CD4-positive, alpha-beta T cell treated with Interleukin-17A for 1 hour (primary cell): Measurements from ENCODE around the gene SVEP1.

Experiments used
- DNase-seq: peaks from one replicate; pipeline ENCODE4 v3.0.0-alpha.2; 2020

The SVEP1 gene

GRCh38 chr9:110316261-110317075, 263.1 kb downstream of the SVEP1 start:
- no peak for DNase-seq
